ENCODE results near the gene IQSEC1. TPM values are rescaled to one million over a fixed set of nuclear protein-coding genes. Genes with fewer than 3 reads are reported as not detected.
"Not testable (repeated sequence)": the region's sequence is repeated elsewhere in the genome, so short reads cannot be mapped to it uniquely, and the experiment has no call there.

IQSEC1 gene
- total and polyA plus RNA-seq, 9 of the 15 experiments (the other 6 are each of a cell fraction or from before 2014, with no cell fraction given), result 0.56 to 39.0 (median 6.8) TPM

- Histone ChIP-seq H3K9ac (ENCODE audit: insufficient read depth in 1 of 2, low read depth in 2 of 2, low read length in 2 of 2) (no peak overlapping the region), H3K36me3 (ENCODE audit: control insufficient read depth, insufficient read depth, low read length) (no peaks in the 10 kb centered on the region), H3K4me1 (replicated peaks in 1 of 2; ENCODE audit: control insufficient read depth in 2 of 2, insufficient read depth in 2 of 2, low read length in 2 of 2) (no peaks in the 10 kb centered on the region; a peak in 1 of 5 replicates), H3K27ac (ENCODE audit: extremely low read depth, low read depth, low read length) (no peak overlapping the region), H3K9me1 (ENCODE audit: control insufficient read depth, insufficient read depth, low read length) (no peaks in the 10 kb centered on the region), H4K20me1 (replicated peaks; ENCODE audit: control insufficient read depth, insufficient read depth, low read length) (no peaks in the 10 kb centered on the region), H3K9me3 (replicated peaks; ENCODE audit: control insufficient read depth, insufficient read depth, low read depth, low read length) (no peaks in the 10 kb centered on the region), H3K4me2 (ENCODE audit: insufficient read depth, low read length) (no peak overlapping the region), H2AFZ (ENCODE audit: low read depth, low read length) (no peak overlapping the region), H3K27me3 (ENCODE audit: control insufficient read depth in 2 of 2, insufficient read depth in 2 of 2, low read length in 2 of 2) (peaks cover 41 to 53% of the 10 kb centered on the region in 2 experiments), H3K4me3 (no peak overlapping the region), H3K79me2 (ENCODE audit: control insufficient read depth, insufficient read depth, low read length) (no peaks in the 10 kb centered on the region)
- in situ Hi-C loops (cut with MboI), result no loop called here
- ChIA-PET CTCF (ENCODE audit: low intra/inter-chr PET ratio) (no interaction called here), POLR2A (interaction anchor here (1.6 to 3.4 kb wide), 4 partner anchors 8 to 22 kb away, joined by 3 to 17 read pairs (median 11); partner anchors contain the start of gene RPL32)
- FAIRE-seq, result no peak
- DNase-seq (ENCODE audit: extremely low read depth in 1 of 4, low spot score in 3 of 4), result no peak
- intact Hi-C loops (cut with micrococcal nuclease), result no loop called here
- ATAC-seq, result no peak
- TF ChIP-seq RBM17 (IDR thresholded peaks at IDR 0.05; ENCODE audit: borderline replicate concordance, low read depth, low read length) (no peak), NFIC (IDR thresholded peaks at IDR 0.05) (no peak), KDM5B (IDR thresholded peaks at IDR 0.05; ENCODE audit: insufficient replicate concordance, low read depth, low read length) (no peak), PPARD (CRISPR knock-in tag; IDR thresholded peaks at IDR 0.05) (no peak), CHD4 (IDR thresholded peaks at IDR 0.05; ENCODE audit: insufficient read depth, insufficient replicate concordance, low read depth, low read length, poor library complexity, severe bottlenecking) (no peak), THAP12 (CRISPR knock-in tag; IDR thresholded peaks at IDR 0.05) (no peak), CREB5 (CRISPR knock-in tag; IDR thresholded peaks at IDR 0.05) (no peak), ZEB2 (IDR thresholded peaks at IDR 0.05) (no peak), STAT5B (CRISPR knock-in tag; IDR thresholded peaks at IDR 0.05) (no peak), MYBL2 (IDR thresholded peaks at IDR 0.05; ENCODE audit: low read depth) (no peak), MYBL2 (CRISPR knock-in tag; IDR thresholded peaks at IDR 0.05; ENCODE audit: borderline replicate concordance) (no peak), KHSRP (IDR thresholded peaks at IDR 0.05) (no peak)
- BruUV-seq (replicated peaks), result no TSS peak
- WGBS (ENCODE audit: insufficient coverage, low coverage, missing lambda C conversion rate), result 11% methylated on average over 3 of the region's 4 CpGs
Observed at GRCh38 chr3:12854565-12854964, 218.7 kb downstream of the IQSEC1 start.

- POLR2A ChIA-PET, result interaction anchor here (0.6 to 3.4 kb wide), 6 partner anchors 9 to 1919 kb away, joined by 3 to 17 read pairs (median 6); partner anchors contain the start of gene RPL32
- H2AFZ ChIP-seq (ENCODE audit: low read depth, low read length); BruUV-seq (replicated peaks); ATAC-seq; H3K9me1 ChIP-seq (ENCODE audit: control insufficient read depth, insufficient read depth, low read length); H3K36me3 ChIP-seq (ENCODE audit: control insufficient read depth, insufficient read depth, low read length); H3K4me1 ChIP-seq (replicated peaks in 1 of 2; ENCODE audit: control insufficient read depth in 2 of 2, insufficient read depth in 2 of 2, low read length in 2 of 2); CTCF ChIA-PET (ENCODE audit: low intra/inter-chr PET ratio); H4K20me1 ChIP-seq (replicated peaks; ENCODE audit: control insufficient read depth, insufficient read depth, low read length); H3K4me2 ChIP-seq (ENCODE audit: insufficient read depth, low read length); H3K79me2 ChIP-seq (ENCODE audit: control insufficient read depth, insufficient read depth, low read length); H3K9ac ChIP-seq (ENCODE audit: insufficient read depth in 1 of 2, low read depth in 2 of 2, low read length in 2 of 2); FAIRE-seq; H3K27ac ChIP-seq (ENCODE audit: extremely low read depth, low read depth, low read length); H3K4me3 ChIP-seq; intact Hi-C loops (cut with micrococcal nuclease); in situ Hi-C loops (cut with MboI); H3K9me3 ChIP-seq (replicated peaks; ENCODE audit: control insufficient read depth, insufficient read depth, low read depth, low read length); DNase-seq (ENCODE audit: extremely low read depth in 1 of 4, low spot score in 3 of 4): not testable (repeated sequence)
- peaks cover 41 to 53% of the 10 kb centered on the region in 2 experiments for H3K27me3 ChIP-seq (ENCODE audit: control insufficient read depth in 2 of 2, insufficient read depth in 2 of 2, low read length in 2 of 2)
- 5% methylated on average over 2 of the region's 2 CpGs for WGBS (ENCODE audit: insufficient coverage, low coverage, missing lambda C conversion rate)
Observed at GRCh38 chr3:12853847-12854246, 219.4 kb downstream of the IQSEC1 start.
